ENCODE data around the gene ESR1.
"Not testable (repeated sequence)": the region's sequence is repeated elsewhere in the genome, so short reads cannot be mapped to it uniquely, and the experiment has no call there.

ESR1 gene

DNA sequence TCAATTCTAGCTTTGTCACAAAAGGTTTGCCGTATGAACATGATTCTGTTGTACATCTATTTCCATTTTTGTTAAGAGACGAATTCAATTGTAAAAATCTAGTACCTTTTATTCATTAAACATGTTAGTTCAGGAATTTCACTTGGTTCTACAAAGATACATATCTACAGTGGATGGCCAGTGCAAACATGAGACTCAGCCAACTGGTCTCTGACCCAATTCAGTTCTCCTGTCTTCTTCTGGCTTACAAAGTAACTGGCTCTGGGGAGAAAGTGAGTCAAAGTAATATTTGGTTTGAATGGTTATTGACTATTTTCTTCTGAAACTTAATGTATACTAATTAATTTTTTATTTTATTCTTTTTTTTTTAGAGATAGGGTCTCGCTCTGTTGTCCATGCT is 70.0 kb downstream of the ESR1 start:
- in situ Hi-C loops (cut with HindIII; ENCODE audit: low sequenced_read_pairs), result no loop called here
- DNase-seq (ENCODE audit: low read depth, low spot score), result no peak
- H3K4me3 ChIP-seq (ENCODE audit: low read depth, low read length), result no peak overlapping the region
- TF ChIP-seq, protein P1, sequence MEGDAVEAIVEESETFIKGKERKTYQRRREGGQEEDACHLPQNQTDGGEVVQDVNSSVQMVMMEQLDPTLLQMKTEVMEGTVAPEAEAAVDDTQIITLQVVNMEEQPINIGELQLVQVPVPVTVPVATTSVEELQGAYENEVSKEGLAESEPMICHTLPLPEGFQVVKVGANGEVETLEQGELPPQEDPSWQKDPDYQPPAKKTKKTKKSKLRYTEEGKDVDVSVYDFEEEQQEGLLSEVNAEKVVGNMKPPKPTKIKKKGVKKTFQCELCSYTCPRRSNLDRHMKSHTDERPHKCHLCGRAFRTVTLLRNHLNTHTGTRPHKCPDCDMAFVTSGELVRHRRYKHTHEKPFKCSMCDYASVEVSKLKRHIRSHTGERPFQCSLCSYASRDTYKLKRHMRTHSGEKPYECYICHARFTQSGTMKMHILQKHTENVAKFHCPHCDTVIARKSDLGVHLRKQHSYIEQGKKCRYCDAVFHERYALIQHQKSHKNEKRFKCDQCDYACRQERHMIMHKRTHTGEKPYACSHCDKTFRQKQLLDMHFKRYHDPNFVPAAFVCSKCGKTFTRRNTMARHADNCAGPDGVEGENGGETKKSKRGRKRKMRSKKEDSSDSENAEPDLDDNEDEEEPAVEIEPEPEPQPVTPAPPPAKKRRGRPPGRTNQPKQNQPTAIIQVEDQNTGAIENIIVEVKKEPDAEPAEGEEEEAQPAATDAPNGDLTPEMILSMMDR (IDR thresholded peaks at IDR 0.05; ENCODE audit: low read depth, low read length), result no peak

GRCh38 chr6:151881231-151881630 is 73.7 kb downstream of the ESR1 start:
- TF ChIP-seq, protein P1 (IDR thresholded peaks at IDR 0.05; ENCODE audit: low read depth, low read length), result no peak
- H3K4me3 ChIP-seq (ENCODE audit: low read depth, low read length), result no peak overlapping the region
- in situ Hi-C loops (cut with HindIII; ENCODE audit: low sequenced_read_pairs), result no loop called here
- no peak for DNase-seq (ENCODE audit: low read depth, low spot score)

DNA sequence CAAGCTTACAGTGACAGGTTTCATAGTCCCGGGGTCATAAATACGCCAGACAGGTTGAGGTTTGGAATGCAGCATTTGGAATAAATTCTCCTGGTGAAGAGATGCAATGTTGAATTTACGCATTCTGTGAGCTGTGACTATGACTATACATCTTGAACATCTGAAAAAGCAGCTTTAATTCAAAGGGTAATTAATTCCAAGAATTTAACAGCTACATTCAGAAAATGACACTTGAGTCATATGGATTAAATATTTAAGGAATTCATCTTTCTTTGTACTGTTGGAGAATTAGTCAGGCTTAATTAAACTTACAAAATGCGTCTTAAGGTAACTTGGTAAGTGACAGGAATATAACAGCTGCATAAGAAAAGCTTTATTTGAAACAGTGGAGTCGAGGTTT is 74.7 kb downstream of the ESR1 start:
- in situ Hi-C loops (cut with HindIII; ENCODE audit: low sequenced_read_pairs), result no loop called here
- DNase-seq (ENCODE audit: low read depth, low spot score), result no peak
- TF ChIP-seq, protein P1 (IDR thresholded peaks at IDR 0.05; ENCODE audit: low read depth, low read length), result no peak
- no peak overlapping the region for H3K4me3 ChIP-seq (ENCODE audit: low read depth, low read length)

GRCh38 chr6:151885234-151885633 is 77.8 kb downstream of the ESR1 start:
- no peak for DNase-seq (ENCODE audit: low read depth, low spot score)
- in situ Hi-C loops (cut with HindIII; ENCODE audit: low sequenced_read_pairs), result no loop called here
- TF ChIP-seq, protein P1 (IDR thresholded peaks at IDR 0.05; ENCODE audit: low read depth, low read length), result no peak
- H3K4me3 ChIP-seq (ENCODE audit: low read depth, low read length), result no peak overlapping the region

DNA sequence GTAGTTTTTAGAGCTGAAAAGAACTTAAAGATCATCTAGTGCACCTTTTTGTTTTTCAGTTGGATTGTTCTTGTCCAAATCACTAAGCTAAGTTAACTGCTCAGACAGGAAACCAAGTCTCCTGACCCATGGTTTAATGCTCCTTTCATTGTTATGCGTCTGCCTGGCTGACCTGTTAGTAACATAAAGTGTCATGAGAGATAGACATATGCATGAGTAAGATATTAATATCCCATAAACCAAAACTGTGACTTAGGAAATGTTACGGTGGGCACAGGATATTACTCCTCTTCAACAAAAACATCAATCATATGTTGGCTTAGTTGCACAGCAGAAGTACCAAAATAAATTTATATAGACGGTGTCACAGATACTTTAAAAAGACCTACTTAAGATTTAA is 84.0 kb downstream of the ESR1 start:
- in situ Hi-C loops (cut with HindIII; ENCODE audit: low sequenced_read_pairs), result no loop called here
- H3K4me3 ChIP-seq (ENCODE audit: low read depth, low read length), result no peak overlapping the region
- TF ChIP-seq, protein P1 (IDR thresholded peaks at IDR 0.05; ENCODE audit: low read depth, low read length), result no peak

GRCh38 chr6:151894426-151894825 is 86.9 kb downstream of the ESR1 start:
- H3K4me3 ChIP-seq (ENCODE audit: low read depth, low read length); in situ Hi-C loops (cut with HindIII; ENCODE audit: low sequenced_read_pairs): not testable (repeated sequence)
- DNase-seq (ENCODE audit: low read depth, low spot score), result peak; percentile 45

More for the DNA sequence above, 84.0 kb downstream of the ESR1 start:
- no peak for DNase-seq (ENCODE audit: low read depth, low spot score)

- DNase-seq (ENCODE audit: low read depth, low spot score); in situ Hi-C loops (cut with HindIII; ENCODE audit: low sequenced_read_pairs); H3K4me3 ChIP-seq (ENCODE audit: low read depth, low read length): not testable (repeated sequence)
Observed at GRCh38 chr6:151899221-151899620, 91.7 kb downstream of the ESR1 start.

DNA sequence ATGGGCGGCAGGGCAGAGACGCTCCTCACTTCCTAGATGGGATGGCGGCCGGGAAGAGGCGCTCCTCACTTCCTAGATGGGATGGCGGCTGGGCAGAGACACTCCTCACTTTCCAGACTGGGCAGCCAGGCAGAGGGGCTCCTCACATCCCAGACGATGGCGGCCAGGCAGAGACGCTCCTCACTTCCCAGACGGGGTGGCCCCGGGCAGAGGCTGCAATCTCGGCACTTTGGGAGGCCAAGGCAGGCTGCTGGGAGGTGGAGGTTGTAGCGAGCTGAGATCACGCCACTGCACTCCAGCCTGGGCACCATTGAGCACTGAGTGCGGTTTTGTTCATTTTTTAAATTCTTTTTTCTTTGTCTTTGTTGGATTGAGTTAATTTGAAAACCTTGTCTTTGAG is 92.3 kb downstream of the ESR1 start:
- in situ Hi-C loops (cut with HindIII; ENCODE audit: low sequenced_read_pairs); H3K4me3 ChIP-seq (ENCODE audit: low read depth, low read length); DNase-seq (ENCODE audit: low read depth, low spot score): not testable (repeated sequence)

Measured in astrocyte of the spinal cord (primary cell).